Liver (tissue), 9 donors: ENCODE data around the gene VEZF1. TPM values are rescaled to one million over a fixed set of nuclear protein-coding genes. Genes with fewer than 3 reads are reported as not detected.

Source experiments
- DNase-seq: peaks from one replicate; pipeline ENCODE4 v3.0.0-alpha.2; 2017; ENCODE audit warnings: low spot score
- H3K27ac ChIP-seq, 2 donors: one replicate each; pipeline ENCODE4 v1.7.0; 2013; ENCODE audit warnings: inconsistent platforms in 2 of 2, low read length in 2 of 2, control low read depth in 1 of 2, low read depth in 1 of 2, mild to moderate bottlenecking in 1 of 2
- H3K27me3 ChIP-seq, 4 donors: one replicate each; pipeline versions ENCODE4 v1.6.1 to v1.7.0; 2013; ENCODE audit warnings: low read length in 3 of 4, inconsistent platforms in 1 of 4, mild to moderate bottlenecking in 1 of 4, moderate library complexity in 1 of 4; ENCODE audit not compliant: control insufficient read depth in 4 of 4, insufficient read depth in 4 of 4
- H3K36me3 ChIP-seq, 4 donors: one replicate each; pipeline versions ENCODE4 v1.6.1 to v1.7.0; 2013; ENCODE audit warnings: low read length in 3 of 4, mild to moderate bottlenecking in 3 of 4, low read depth in 1 of 4, moderate library complexity in 1 of 4; ENCODE audit not compliant: control insufficient read depth in 4 of 4, insufficient read depth in 3 of 4
- H3K4me1 ChIP-seq, 4 donors: one replicate each; pipeline versions ENCODE4 v1.6.1 to v1.7.0; 2013; ENCODE audit warnings: low read length in 3 of 4, mild to moderate bottlenecking in 3 of 4, moderate library complexity in 1 of 4; ENCODE audit not compliant: control insufficient read depth in 4 of 4, insufficient read depth in 4 of 4
- H3K4me3 ChIP-seq, 3 donors: one replicate each; pipeline versions ENCODE4 v1.6.1 to v1.7.0; 2013; ENCODE audit warnings: low read length in 3 of 3, control low read depth in 1 of 3, low read depth in 1 of 3, mild to moderate bottlenecking in 1 of 3
- H3K9ac ChIP-seq, 2 donors: one replicate each; pipeline ENCODE4 v1.7.0; 2013; ENCODE audit warnings: low read length in 2 of 2, mild to moderate bottlenecking in 2 of 2, moderate library complexity in 2 of 2, control low read depth in 1 of 2, low read depth in 1 of 2
- H3K9me3 ChIP-seq, 4 donors: one replicate each; pipeline versions ENCODE4 v1.6.1 to v1.7.0; 2013; ENCODE audit warnings: low read length in 3 of 4; ENCODE audit not compliant: control insufficient read depth in 4 of 4
- ATF3 ChIP-seq: IDR thresholded peaks from 2 replicates; pipeline ENCODE4 v1.6.1; 2016; ENCODE audit warnings: antibody characterized with exemption
- CTCF ChIP-seq: fragments of 150-350 bp; IDR thresholded peaks from 2 replicates; pipeline ENCODE4 v1.5.1; 2017; ENCODE audit warnings: improper control_type of control experiment, low read depth, low read length; ENCODE audit not compliant: missing input control
- EGR1 ChIP-seq, 2 donors: IDR thresholded peaks; 2 replicates each; pipeline ENCODE4 v1.6.1; 2016 to 2018; ENCODE audit warnings: antibody characterized with exemption in 2 of 2, low read depth in 2 of 2
- FOXA1 ChIP-seq: IDR thresholded peaks from 2 replicates; pipeline ENCODE4 v1.6.1; 2016; ENCODE audit warnings: antibody characterized with exemption
- FOXA2 ChIP-seq: IDR thresholded peaks from 2 replicates; pipeline ENCODE4 v1.6.1; 2016; ENCODE audit warnings: antibody characterized with exemption
- GABPA ChIP-seq, 2 donors: IDR thresholded peaks in 1 of 2; conservative IDR thresholded peaks in 1 of 2; 2 replicates each; pipeline ENCODE4 v1.6.1; 2016; ENCODE audit warnings: antibody characterized with exemption in 2 of 2, mild to moderate bottlenecking in 1 of 2, moderate library complexity in 1 of 2
- HNF4A ChIP-seq, 2 donors: conservative IDR thresholded peaks; 2 replicates each; pipeline ENCODE4 v1.6.1; 2016; ENCODE audit warnings: antibody characterized with exemption in 2 of 2, mild to moderate bottlenecking in 2 of 2
- HNF4G ChIP-seq: IDR thresholded peaks from 2 replicates; pipeline ENCODE4 v1.6.1; 2016; ENCODE audit warnings: antibody characterized with exemption
- JUND ChIP-seq, 2 donors: IDR thresholded peaks; 2 replicates each; pipeline ENCODE4 v1.6.1; 2016; ENCODE audit warnings: antibody characterized with exemption in 2 of 2
- MAX ChIP-seq: IDR thresholded peaks from 2 replicates; pipeline ENCODE4 v1.6.1; 2016; ENCODE audit warnings: antibody characterized with exemption
- NR2F2 ChIP-seq: IDR thresholded peaks from 2 replicates; pipeline ENCODE4 v1.6.1; 2016; ENCODE audit warnings: antibody characterized with exemption
- RAD21 ChIP-seq, 2 donors: IDR thresholded peaks; 2 replicates each; pipeline ENCODE4 v1.6.1; 2016; ENCODE audit warnings: antibody characterized with exemption in 2 of 2, mild to moderate bottlenecking in 2 of 2
- REST ChIP-seq: IDR thresholded peaks from 2 replicates; pipeline ENCODE4 v1.6.1; 2016; ENCODE audit warnings: antibody characterized with exemption, mild to moderate bottlenecking
- RXRA ChIP-seq, 2 donors: IDR thresholded peaks; 2 replicates each; pipeline ENCODE4 v1.6.1; 2017 to 2018; ENCODE audit warnings: antibody characterized with exemption in 2 of 2, mild to moderate bottlenecking in 1 of 2
- SP1 ChIP-seq: IDR thresholded peaks from 2 replicates; pipeline ENCODE4 v1.6.1; 2018; ENCODE audit warnings: antibody characterized with exemption, mild to moderate bottlenecking
- TAF1 ChIP-seq: conservative IDR thresholded peaks from 2 replicates; pipeline ENCODE4 v1.6.1; 2016; ENCODE audit warnings: antibody characterized with exemption, mild to moderate bottlenecking
- YY1 ChIP-seq: IDR thresholded peaks from 2 replicates; pipeline ENCODE4 v1.6.1; 2016; ENCODE audit warnings: antibody characterized with exemption, mild to moderate bottlenecking
- ZBTB33 ChIP-seq: IDR thresholded peaks from 2 replicates; pipeline ENCODE4 v1.6.1; 2016; ENCODE audit warnings: antibody characterized with exemption
- WGBS: extraction: QIAGEN DNeasy Blood & Tissue Kit; methylation state at CpG from one replicate; pipeline ENCODE4 v1.1.7; 2013; 5-methylcytosine and 5-hydroxymethylcytosine counted together
- polyA plus RNA-seq, 2 donors: library from polyadenylated mRNA; stranded (reverse) in 1 of 2; unstranded in 1 of 2; fragments of 200-250 nt in 1 of 2; fragments of >200 nt in 1 of 2; fragmentation: Nextera tagmentation in 1 of 2; extraction: Ambion mirVana in 1 of 2; gene quantifications; one replicate each; pipeline versions ENCODE4 v1.2.1 to v1.2.3, GENCODE V29; 2013 to 2015
- total RNA-seq, 2 donors: library from RNA; depleted of rRNA; stranded (reverse); fragments of >200 nt; gene quantifications; one replicate each; pipeline ENCODE4 v1.2.3, GENCODE V29; 2014
- donor health status: healthy.
- donor health status: healthy.
- donor health status: healthy.
- donor health status: healthy.
- donor health status: healthy.

The VEZF1 gene
- total and polyA plus RNA-seq, 4 donors: 7.9 to 26.2 (median 11.4) TPM

- Histone ChIP-seq H3K9ac (no peak overlapping the region), H3K4me3 (no peak overlapping the region), H3K36me3 (no peaks in the 10 kb centered on the region), H3K9me3 (no peaks in the 10 kb centered on the region), H3K27me3 (no peaks in the 10 kb centered on the region), H3K27ac (no peak overlapping the region), H3K4me1 (peaks cover 0 to 17% (median 8%) of the 10 kb centered on the region in 4 donors)
- 88% methylated on average over 6 of the region's 6 CpGs for WGBS
- TF ChIP-seq FOXA1: no peak
- TF ChIP-seq EGR1 (IDR thresholded peaks at IDR 0.05; ENCODE audit: low read depth in 2 of 2): no peak
- TF ChIP-seq RXRA (IDR thresholded peaks at IDR 0.05): no peak
- TF ChIP-seq JUND (IDR thresholded peaks at IDR 0.05): no peak
- TF ChIP-seq REST: no peak
- TF ChIP-seq ATF3: no peak
- no peak for TF ChIP-seq FOXA2
- TF ChIP-seq GABPA (IDR thresholded peaks at IDR 0.05 in 1 of 2, conservative IDR thresholded peaks at IDR 0.05 in 1 of 2): no peak
- TF ChIP-seq HNF4A (conservative IDR thresholded peaks at IDR 0.05): no peak
- TF ChIP-seq SP1: no peak
- no peak for TF ChIP-seq NR2F2
- no peak for TF ChIP-seq ZBTB33
- no peak for TF ChIP-seq YY1
- no peak for TF ChIP-seq CTCF
- no peak for TF ChIP-seq TAF1
- no peak for TF ChIP-seq HNF4G
- TF ChIP-seq RAD21 (IDR thresholded peaks at IDR 0.05): no peak
- no peak for TF ChIP-seq MAX
- DNase-seq: no peak
Observed at GRCh38 chr17:57943140-57943539, 44.9 kb downstream of the VEZF1 start.
